Heart left ventricle (tissue), 16 donors: ENCODE data around the gene CAMTA1. TPM values are rescaled to one million over a fixed set of nuclear protein-coding genes. Genes with fewer than 3 reads are reported as not detected.

Experiments used
- ATAC-seq, 4 donors: fragments of 200-7000 bp; cut with Tn5 transposase; one replicate each; pipeline ENCODE4 v1.9.1; 2020 to 2022; ENCODE audit warnings: moderate library complexity in 4 of 4, mild to moderate bottlenecking in 3 of 4, moderate number of reproducible peaks in 1 of 4
- DNase-seq, 5 donors: peaks; one replicate each; pipeline ENCODE4 v3.0.0-alpha.2; 2020
- H3K27ac ChIP-seq, 12 donors: fragments of 200-600 bp; sonication (generic) in 4 of 12; one replicate each; pipeline versions ENCODE4 v1.5.0 to v1.8.0; 2016 to 2022; ENCODE audit warnings: mild to moderate bottlenecking in 2 of 12
- H3K27me3 ChIP-seq, 9 donors: fragments of 200-600 bp; sonication (generic) in 2 of 9; one replicate each; pipeline versions ENCODE4 v1.5.1 to v1.8.0; 2016 to 2022; ENCODE audit warnings: mild to moderate bottlenecking in 3 of 9
- H3K36me3 ChIP-seq, 9 donors: fragments of 200-600 bp; sonication (generic) in 2 of 9; one replicate each; pipeline versions ENCODE4 v1.5.0 to v1.8.0; 2018 to 2022; ENCODE audit warnings: mild to moderate bottlenecking in 2 of 9
- H3K4me1 ChIP-seq, 12 donors: fragments of 200-600 bp; sonication (generic) in 4 of 12; one replicate each; pipeline versions ENCODE4 v1.5.0 to v1.8.0; 2016 to 2022; ENCODE audit warnings: mild to moderate bottlenecking in 3 of 12
- H3K4me3 ChIP-seq, 12 donors: fragments of 200-600 bp; sonication (generic) in 4 of 12; one replicate each; pipeline versions ENCODE4 v1.5.0 to v1.8.0; 2017 to 2022; ENCODE audit warnings: mild to moderate bottlenecking in 9 of 12, moderate library complexity in 4 of 12
- H3K9me3 ChIP-seq, 12 donors: fragments of 200-600 bp; sonication (generic) in 4 of 12; one replicate each; pipeline versions ENCODE4 v1.5.0 to v1.8.0; 2016 to 2022; ENCODE audit warnings: mild to moderate bottlenecking in 1 of 12
- CTCF ChIP-seq, 12 donors: fragments of 200-600 bp; sonication (generic) in 4 of 12; IDR thresholded peaks; one replicate each; pipeline versions ENCODE4 v1.5.0 to v1.8.0; 2018 to 2022; ENCODE audit warnings: antibody characterized with exemption in 12 of 12, mild to moderate bottlenecking in 5 of 12
- POLR2A ChIP-seq, 2 donors: fragments of 450-650 bp; IDR thresholded peaks; one replicate each; pipeline ENCODE4 v1.6.1; 2017; ENCODE audit warnings: antibody characterized with exemption in 2 of 2, mild to moderate bottlenecking in 2 of 2, moderate library complexity in 2 of 2
- WGBS, 4 donors: extraction: QIAGEN DNeasy Blood & Tissue Kit in 2 of 4; methylation state at CpG; one replicate each; pipeline versions ENCODE4 v1.1.5 to v1.1.7; 2013 to 2018; 5-methylcytosine and 5-hydroxymethylcytosine counted together
- intact Hi-C, 10 donors: fragments of 100-400 bp; cut with DNase I; formaldehyde crosslinking; loops; one replicate each; pipeline versions ENCODE4 v1.11.1 to v1.14.2; 2022
- polyA plus RNA-seq, 2 donors: library from polyadenylated mRNA; stranded (reverse); fragments of 200-250 nt; gene quantifications; one replicate each; pipeline ENCODE4 v1.2.3, GENCODE V29; 2013
- total RNA-seq, 9 donors: library from RNA; depleted of rRNA in 2 of 9; stranded (reverse); fragments of >200 nt in 2 of 9; fragmentation: NEBNext Ultra II Directional in 3 of 9; extraction: Animal tissue kit (Norgen Biotek cat#: 25700) in 3 of 9; gene quantifications; one replicate each; pipeline versions ENCODE4 v1.1.0 to v1.2.4, GENCODE V29; 2016 to 2023
- donor health status: ischemic (EF 13 %, LVEDD 7.1; RV severe dilation, severe dysfunction).
- donor health status: healthy with polysubstance abuse.
- donor health status: DM: no; HTN: yes; CAD: no.
- donor health status: DM: no; HTN: no; CAD: no.
- donor health status: ischemic (EF 25% LVEDD 6.9; RV normal size, moderate dysfunction).
- donor health status: ischemic (EF 25% LVEDD 5.7; RV mildly dilated, moderate dysfunction).
- donor health status: healthy.
- donor health status: DM: yes; HTN: yes; CAD: no.
- donor health status: ischemic (EF 35%, LVEDD 5.7; RV mildly dilated, moderate dysfunction).
- donor health status: nonischemic (EF 11% LVEDD 7.7; RV severe dilation, severe dysfunction).
- donor health status: DM: yes; HTN: yes; CAD: no.
- donor health status: PGD.
- donor health status: ischemic (EF 29% LVEDD 5.4; RV normal size, mild dysfunction).
- donor health status: nonischemic (EF 23%, LVEDD 6.1; RV moderate dilation, normal function).

Gene CAMTA1
- total and polyA plus RNA-seq, 11 donors: 114 to 303 (median 137) TPM

DNA sequence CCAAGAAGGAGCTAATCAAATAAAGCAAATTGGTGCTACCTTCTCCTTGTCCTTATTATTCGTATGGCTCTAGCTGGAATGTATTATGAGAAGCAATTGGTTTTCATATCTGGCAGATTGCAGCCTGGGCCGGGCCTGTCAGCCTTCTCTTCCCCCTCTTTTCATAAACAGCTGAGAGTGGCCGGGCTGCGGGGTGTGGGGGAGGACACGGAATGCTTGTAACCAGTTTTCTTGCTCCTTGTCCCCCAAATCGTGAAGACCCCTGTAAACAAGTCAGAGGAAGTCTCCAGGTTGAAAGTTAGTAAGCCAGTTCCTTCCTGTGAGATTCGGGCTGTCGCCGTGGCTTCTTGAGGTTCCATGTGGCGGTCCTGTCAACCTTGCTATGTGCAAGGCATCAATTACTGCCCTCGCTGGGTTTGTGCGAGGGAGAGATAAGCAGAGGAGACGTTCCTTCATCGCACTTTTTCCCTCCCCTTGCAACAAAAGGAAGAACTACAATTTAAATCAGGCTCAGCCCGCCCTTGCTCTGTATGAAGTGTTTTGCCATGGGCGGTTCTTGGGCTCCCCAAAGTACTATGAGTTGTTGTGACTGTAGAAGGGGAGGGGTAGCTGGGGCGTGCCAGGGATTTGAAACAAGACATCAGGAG, 450.7 kb downstream of the CAMTA1 start:
- Histone ChIP-seq H3K36me3 (no peaks in the 10 kb centered on the region), H3K4me1 (no peaks in the 10 kb centered on the region), H3K27ac (no peak overlapping the region), H3K4me3 (no peak overlapping the region), H3K27me3 (no peaks in the 10 kb centered on the region), H3K9me3 (no peaks in the 10 kb centered on the region)
- intact Hi-C loops: loop anchor here in 1 of 10 donors (5.0 kb wide), 1 partner anchor 401 kb away; no protein-coding TSS in a partner anchor
- ATAC-seq (no peak), DNase-seq (no peak)
- WGBS, 4 donors: 51 to 59% (median 56%) methylated on average over 17 of the region's 17 CpGs
- TF ChIP-seq CTCF (IDR thresholded peaks at IDR 0.05): no peak
- TF ChIP-seq POLR2A (IDR thresholded peaks at IDR 0.05): no peak

- no peak for ATAC-seq
- 77 to 86% (median 86%) methylated on average over 6 of the region's 6 CpGs for WGBS, 4 donors
- TF ChIP-seq POLR2A (IDR thresholded peaks at IDR 0.05): no peak
- Histone ChIP-seq H3K27ac (no peak overlapping the region), H3K9me3 (no peaks in the 10 kb centered on the region), H3K4me3 (no peak overlapping the region), H3K36me3 (no peaks in the 10 kb centered on the region), H3K4me1 (no peaks in the 10 kb centered on the region), H3K27me3 (no peaks in the 10 kb centered on the region)
- DNase-seq: no peak
- intact Hi-C loops: loop anchor here in 1 of 10 donors (5.0 kb wide), 1 partner anchor 400 kb away; no protein-coding TSS in a partner anchor
Observed at GRCh38 chr1:7236844-7237515, 451.7 kb downstream of the CAMTA1 start.

DNA sequence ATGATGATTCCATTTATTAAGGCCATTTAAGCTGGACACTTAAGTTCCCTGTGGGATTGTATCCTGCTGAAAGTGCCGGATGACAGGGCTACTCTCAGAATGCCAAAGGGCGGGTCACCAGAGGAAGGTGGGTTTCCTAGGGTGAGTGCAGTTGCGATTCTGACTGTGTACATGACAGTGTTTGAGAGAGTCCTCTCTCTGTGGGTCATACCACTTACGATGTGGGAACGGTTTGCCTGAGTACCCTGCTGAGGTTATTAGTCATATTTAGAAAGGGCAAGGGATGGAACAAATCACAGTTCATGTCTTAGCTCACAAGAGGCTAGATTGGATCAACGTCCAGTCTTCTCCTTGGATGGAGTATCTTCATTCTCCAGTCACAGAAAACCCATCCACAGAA, 461.9 kb downstream of the CAMTA1 start:
- 72 to 92% (median 90%) methylated on average over 6 of the region's 6 CpGs for WGBS, 4 donors
- Histone ChIP-seq H3K36me3 (no peaks in the 10 kb centered on the region), H3K4me1 (no peaks in the 10 kb centered on the region), H3K27ac (no peak overlapping the region), H3K27me3 (peaks cover 0 to 7% (median 0%) of the 10 kb centered on the region in 9 donors), H3K4me3 (no peak overlapping the region), H3K9me3 (peaks cover 0 to 3% (median 0%) of the 10 kb centered on the region in 12 donors)
- intact Hi-C loops: no loop called here
- ATAC-seq (no peak), DNase-seq (no peak)
- TF ChIP-seq POLR2A (IDR thresholded peaks at IDR 0.05) (no peak), CTCF (IDR thresholded peaks at IDR 0.05) (no peak)

GRCh38 chr1:7247791-7248548, 462.7 kb downstream of the CAMTA1 start:
- TF ChIP-seq CTCF (IDR thresholded peaks at IDR 0.05): no peak
- TF ChIP-seq POLR2A (IDR thresholded peaks at IDR 0.05): no peak
- intact Hi-C loops: no loop called here
- Histone ChIP-seq H3K4me3 (no peak overlapping the region), H3K36me3 (no peaks in the 10 kb centered on the region), H3K4me1 (no peaks in the 10 kb centered on the region), H3K27me3 (peaks cover 0 to 7% (median 0%) of the 10 kb centered on the region in 9 donors), H3K9me3 (peaks cover 0 to 2% (median 0%) of the 10 kb centered on the region in 12 donors), H3K27ac (no peak overlapping the region)
- DNase-seq (no peak), ATAC-seq (no peak)
- 63 to 66% (median 64%) methylated on average over 22 of the region's 22 CpGs for WGBS, 4 donors
